Measurements from ENCODE around the gene RTN1. TPM values are rescaled to one million over a fixed set of nuclear protein-coding genes. Genes with fewer than 3 reads are reported as not detected.

The RTN1 gene
- polyA plus RNA-seq, 1 of the 3 experiments (the other 2 are of a cell fraction), result 1.6 TPM

- DNase-seq, result no peak
- Histone ChIP-seq H3K4me2 (no peak overlapping the region), H3K79me2 (ENCODE audit: insufficient read depth) (no peaks in the 10 kb centered on the region), H3K27me3 (ENCODE audit: insufficient read depth) (no peaks in the 10 kb centered on the region), H4K20me1 (ENCODE audit: insufficient read depth) (no peaks in the 10 kb centered on the region), H3K36me3 (replicated peaks in 1 of 2; ENCODE audit: control insufficient read depth in 1 of 2, insufficient read depth in 2 of 2, low read length in 1 of 2) (no peaks in the 10 kb centered on the region), H3K27ac (ENCODE audit: low read depth in 2 of 2, low read length in 1 of 2) (no peak overlapping the region), H3K9me2 (no peaks in the 10 kb centered on the region), H3K9me3 (no peaks in the 10 kb centered on the region), H3K4me3 (ENCODE audit: low read depth in 2 of 2, low read length in 1 of 2) (no peak overlapping the region), H3K9ac (no peak overlapping the region), H3F3A (replicated peaks; ENCODE audit: insufficient read depth) (no peaks in the 10 kb centered on the region), H2AFZ (ENCODE audit: low read depth) (no peak overlapping the region), H3K4me1 (ENCODE audit: control insufficient read depth in 1 of 2, insufficient read depth in 2 of 2, low read depth in 1 of 2, low read length in 1 of 2) (no peaks in the 10 kb centered on the region)
- POLR2A ChIA-PET, result no interaction called here
- CTCF ChIA-PET, result no interaction called here
- TF ChIP-seq, protein P1, sequence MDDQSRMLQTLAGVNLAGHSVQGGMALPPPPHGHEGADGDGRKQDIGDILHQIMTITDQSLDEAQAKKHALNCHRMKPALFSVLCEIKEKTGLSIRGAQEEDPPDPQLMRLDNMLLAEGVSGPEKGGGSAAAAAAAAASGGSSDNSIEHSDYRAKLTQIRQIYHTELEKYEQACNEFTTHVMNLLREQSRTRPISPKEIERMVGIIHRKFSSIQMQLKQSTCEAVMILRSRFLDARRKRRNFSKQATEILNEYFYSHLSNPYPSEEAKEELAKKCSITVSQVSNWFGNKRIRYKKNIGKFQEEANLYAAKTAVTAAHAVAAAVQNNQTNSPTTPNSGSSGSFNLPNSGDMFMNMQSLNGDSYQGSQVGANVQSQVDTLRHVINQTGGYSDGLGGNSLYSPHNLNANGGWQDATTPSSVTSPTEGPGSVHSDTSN (IDR thresholded peaks at IDR 0.05), result no peak
- no peak for TF ChIP-seq RCOR1 (IDR thresholded peaks at IDR 0.05; ENCODE audit: low read length)
- no peak for TF ChIP-seq JUND (IDR thresholded peaks at IDR 0.05)
- TF ChIP-seq FOSL2 (IDR thresholded peaks at IDR 0.05; ENCODE audit: borderline replicate concordance, low read depth), result no peak
- no peak for TF ChIP-seq POLR2AphosphoS5 (IDR thresholded peaks at IDR 0.05; ENCODE audit: low read depth, low read length)
- TF ChIP-seq GATA2 (CRISPR knock-in tag; IDR thresholded peaks at IDR 0.05), result no peak
- no peak for TF ChIP-seq FOXJ3 (CRISPR knock-in tag; IDR thresholded peaks at IDR 0.05)
- TF ChIP-seq IRF3 (IDR thresholded peaks at IDR 0.05; ENCODE audit: low read depth, low read length), result no peak
- no peak for TF ChIP-seq ELF1 (IDR thresholded peaks at IDR 0.05)
- no peak for TF ChIP-seq FOXM1 (IDR thresholded peaks at IDR 0.05; ENCODE audit: low read depth)
- no peak for TF ChIP-seq NFIC (IDR thresholded peaks at IDR 0.05; ENCODE audit: borderline replicate concordance)
- TF ChIP-seq, protein P2, sequence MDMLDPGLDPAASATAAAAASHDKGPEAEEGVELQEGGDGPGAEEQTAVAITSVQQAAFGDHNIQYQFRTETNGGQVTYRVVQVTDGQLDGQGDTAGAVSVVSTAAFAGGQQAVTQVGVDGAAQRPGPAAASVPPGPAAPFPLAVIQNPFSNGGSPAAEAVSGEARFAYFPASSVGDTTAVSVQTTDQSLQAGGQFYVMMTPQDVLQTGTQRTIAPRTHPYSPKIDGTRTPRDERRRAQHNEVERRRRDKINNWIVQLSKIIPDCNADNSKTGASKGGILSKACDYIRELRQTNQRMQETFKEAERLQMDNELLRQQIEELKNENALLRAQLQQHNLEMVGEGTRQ (IDR thresholded peaks at IDR 0.05; ENCODE audit: borderline replicate concordance, low read depth, low read length), result no peak
- 55% methylated on average over 8 of the region's 8 CpGs for WGBS (ENCODE audit: low lambda C conversion rate)
Observed at GRCh38 chr14:59844186-59844812, 26.3 kb downstream of the RTN1 start.

- Histone ChIP-seq H3F3A (replicated peaks; ENCODE audit: insufficient read depth) (no peaks in the 10 kb centered on the region), H3K27ac (ENCODE audit: low read depth in 2 of 2, low read length in 1 of 2) (no peak overlapping the region), H3K79me2 (ENCODE audit: insufficient read depth) (no peaks in the 10 kb centered on the region), H2AFZ (ENCODE audit: low read depth) (no peak overlapping the region), H3K4me2 (no peak overlapping the region), H3K27me3 (ENCODE audit: insufficient read depth) (no peaks in the 10 kb centered on the region), H3K4me3 (ENCODE audit: low read depth in 2 of 2, low read length in 1 of 2) (no peak overlapping the region), H3K36me3 (replicated peaks in 1 of 2; ENCODE audit: control insufficient read depth in 1 of 2, insufficient read depth in 2 of 2, low read length in 1 of 2) (no peaks in the 10 kb centered on the region), H4K20me1 (ENCODE audit: insufficient read depth) (no peaks in the 10 kb centered on the region), H3K9me2 (no peaks in the 10 kb centered on the region), H3K4me1 (ENCODE audit: control insufficient read depth in 1 of 2, insufficient read depth in 2 of 2, low read depth in 1 of 2, low read length in 1 of 2) (no peaks in the 10 kb centered on the region), H3K9ac (no peak overlapping the region), H3K9me3 (no peaks in the 10 kb centered on the region)
- 27% methylated on average over 3 of the region's 3 CpGs for WGBS (ENCODE audit: low lambda C conversion rate)
- ChIA-PET POLR2A (no interaction called here), CTCF (no interaction called here)
- no peak for DNase-seq
- TF ChIP-seq USF1 (IDR thresholded peaks at IDR 0.05; ENCODE audit: borderline replicate concordance, low read depth) (no peak), IRF3 (IDR thresholded peaks at IDR 0.05; ENCODE audit: low read depth, low read length) (no peak), NRF1 (IDR thresholded peaks at IDR 0.05; ENCODE audit: low read depth, low read length) (no peak), FOXM1 (IDR thresholded peaks at IDR 0.05; ENCODE audit: low read depth) (no peak), RAD21 (IDR thresholded peaks at IDR 0.05; ENCODE audit: low read length) (no peak), TEAD4 (IDR thresholded peaks at IDR 0.05; ENCODE audit: borderline replicate concordance, insufficient read depth) (no peak), YY1 (IDR thresholded peaks at IDR 0.05; ENCODE audit: low read depth) (no peak)
- TF ChIP-seq, protein P1 (IDR thresholded peaks at IDR 0.05), result no peak
- TF ChIP-seq, protein P2 (IDR thresholded peaks at IDR 0.05; ENCODE audit: borderline replicate concordance, low read depth, low read length), result no peak
Observed at GRCh38 chr14:59836116-59836515, 34.5 kb downstream of the RTN1 start.
